HuH-7 (cell line): ENCODE data around the gene RBM46.
"Not testable (repeated sequence)": the region's sequence is repeated elsewhere in the genome, so short reads cannot be mapped to it uniquely, and the experiment has no call there.

Source experiments
- DNase-seq: peaks from one replicate; pipeline ENCODE4 v3.0.0; 2011; ENCODE audit warnings: low spot score

Gene RBM46

GRCh38 chr4:154836513-154836912 is 55.4 kb downstream of the RBM46 start:
- DNase-seq = no peak

- no peak for DNase-seq
Measured at GRCh38 chr4:154838155-154838554, 57.1 kb downstream of the RBM46 start.

GRCh38 chr4:154838694-154839093 is 57.6 kb downstream of the RBM46 start:
- DNase-seq = no peak

GRCh38 chr4:154854362-154854761 is 73.3 kb downstream of the RBM46 start:
- no peak for DNase-seq

- DNase-seq = no peak
Measured at GRCh38 chr4:154858166-154858565, 77.1 kb downstream of the RBM46 start.

GRCh38 chr4:154868414-154869194 is 87.5 kb downstream of the RBM46 start:
- no peak for DNase-seq

- no peak for DNase-seq
Measured at GRCh38 chr4:154869301-154869700, 88.2 kb downstream of the RBM46 start.

- DNase-seq = no peak
Measured at GRCh38 chr4:154872198-154872597, 91.1 kb downstream of the RBM46 start.

- not testable (repeated sequence) for DNase-seq
Measured at GRCh38 chr4:154874049-154874448, 93.0 kb downstream of the RBM46 start.

GRCh38 chr4:154877110-154877760 is 96.2 kb downstream of the RBM46 start:
- DNase-seq = no peak
